ENCODE results near the gene TBXAS1.

TBXAS1 gene

GRCh38 chr7:139913021-139913844 lies 84.2 kb downstream of the TBXAS1 start:
- no peak for DNase-seq (ENCODE audit: low read depth)
- no peak for TF ChIP-seq CTCF (IDR thresholded peaks at IDR 0.05; ENCODE audit: low read depth, low read length, missing control alignments)
- in situ Hi-C loops (cut with HindIII; ENCODE audit: low sequenced_read_pairs), result no loop called here
- no peak overlapping the region for H3K4me3 ChIP-seq (ENCODE audit: low read depth, low read length)

- no peak for TF ChIP-seq CTCF (IDR thresholded peaks at IDR 0.05; ENCODE audit: low read depth, low read length, missing control alignments)
- H3K4me3 ChIP-seq (ENCODE audit: low read depth, low read length), result no peak overlapping the region
- in situ Hi-C loops (cut with HindIII; ENCODE audit: low sequenced_read_pairs), result no loop called here
Measured at GRCh38 chr7:139913845-139914135, 84.7 kb downstream of the TBXAS1 start.

GRCh38 chr7:139914306-139915267 lies 85.5 kb downstream of the TBXAS1 start:
- in situ Hi-C loops (cut with HindIII; ENCODE audit: low sequenced_read_pairs), result no loop called here
- no peak overlapping the region for H3K4me3 ChIP-seq (ENCODE audit: low read depth, low read length)
- peak; percentile 23 for DNase-seq (ENCODE audit: low read depth)
- TF ChIP-seq CTCF (IDR thresholded peaks at IDR 0.05; ENCODE audit: low read depth, low read length, missing control alignments), result no peak

More at GRCh38 chr7:139913845-139914135, 84.7 kb downstream of the TBXAS1 start:
- DNase-seq (ENCODE audit: low read depth), result no peak

GRCh38 chr7:139915268-139915863 lies 86.3 kb downstream of the TBXAS1 start:
- in situ Hi-C loops (cut with HindIII; ENCODE audit: low sequenced_read_pairs), result no loop called here
- H3K4me3 ChIP-seq (ENCODE audit: low read depth, low read length), result no peak overlapping the region
- no peak for DNase-seq (ENCODE audit: low read depth)
- no peak for TF ChIP-seq CTCF (IDR thresholded peaks at IDR 0.05; ENCODE audit: low read depth, low read length, missing control alignments)

- TF ChIP-seq CTCF (IDR thresholded peaks at IDR 0.05; ENCODE audit: low read depth, low read length, missing control alignments), result no peak
- peak; percentile 97 for DNase-seq (ENCODE audit: low read depth)
- in situ Hi-C loops (cut with HindIII; ENCODE audit: low sequenced_read_pairs), result no loop called here
- no peak overlapping the region for H3K4me3 ChIP-seq (ENCODE audit: low read depth, low read length)
Measured at GRCh38 chr7:139915864-139916716, 87.0 kb downstream of the TBXAS1 start.
